Erythroblast (primary cell): Measurements from ENCODE around the gene AGAP1.

Source experiments
- GATA1 ChIP-seq: IDR thresholded peaks from 2 replicates; pipeline ENCODE4 v1.6.1; 2011; ENCODE audit warnings: low read depth, mild to moderate bottlenecking, control low read depth, low read length, moderate library complexity
- POLR2A ChIP-seq: IDR thresholded peaks from 2 replicates; pipeline ENCODE4 v1.6.1; 2011; ENCODE audit warnings: mild to moderate bottlenecking, low read length

DNA sequence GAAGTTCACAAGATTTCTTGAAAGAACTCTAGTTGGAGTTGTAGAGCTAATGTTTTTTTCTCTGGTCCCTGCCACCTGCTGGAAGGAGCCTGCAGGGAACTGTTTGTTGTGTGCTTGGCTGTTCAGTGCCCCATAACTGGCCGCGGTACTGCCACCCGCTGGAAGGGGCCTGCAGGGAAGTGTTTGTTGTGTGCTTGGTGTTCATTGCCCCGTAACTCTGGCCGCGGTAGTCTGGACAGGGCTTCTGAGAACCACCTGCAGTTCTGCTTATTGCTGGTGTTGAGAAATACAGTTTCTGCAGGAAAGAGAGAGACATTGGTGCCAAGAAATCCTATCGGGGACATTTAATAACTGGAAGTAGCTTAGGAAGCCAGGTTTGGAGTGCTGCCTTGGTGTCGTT, 58.1 kb downstream of the AGAP1 start:
- TF ChIP-seq POLR2A, result no peak
- TF ChIP-seq GATA1, result no peak
